K562 (cell line): ENCODE results near the gene REEP2. TPM values are rescaled to one million over a fixed set of nuclear protein-coding genes. Genes with fewer than 3 reads are reported as not detected.

Experiments
- CHD2 ChIP-seq: IDR thresholded peaks from 2 replicates; pipeline ENCODE4 v1.6.1; 2011; ENCODE audit warnings: low read depth, low read length
- MXI1 ChIP-seq: IDR thresholded peaks from 2 replicates; pipeline ENCODE4 v1.6.1; 2011; ENCODE audit warnings: low read depth, mild to moderate bottlenecking, improper control_type of control experiment, low read length
- ZNF41 ChIP-seq: fragments of 250-450 bp; sonication (Bioruptor Pico); conservative IDR thresholded peaks from 2 replicates; pipeline ENCODE4 v1.4.0; 2020; ENCODE audit warnings: mild to moderate bottlenecking
- ZNF507 ChIP-seq: conservative IDR thresholded peaks from 2 replicates; pipeline ENCODE4 v1.6.1; 2017; ENCODE audit warnings: missing genetic modification characterization, missing compliant biosample characterization
- polyA plus RNA-seq, 8 experiments: library from polyadenylated mRNA; depleted of rRNA in 4 of 8; stranded (reverse) in 5 of 8; unstranded in 3 of 8; fragments of >200 nt; fragmentation: Nextera tagmentation in 2 of 8; fragmentation: Illumina TruSeq in 1 of 8; extraction: Ambion mirVana in 2 of 8; extraction: Trizol in 1 of 8; gene quantifications; 2 replicates each; pipeline versions ENCODE4 v1.2.1 to v1.2.3, GENCODE V29; 2011 to 2014; ENCODE audit warnings: inconsistent platforms in 1 of 8, missing spikeins in 1 of 8
- total RNA-seq, 7 experiments: library from RNA; depleted of rRNA in 6 of 7; stranded (reverse); fragments of >200 nt in 6 of 7; fragmentation: Illumina TruSeq in 2 of 7; extraction: Trizol in 2 of 7; gene quantifications; 2 replicates each; pipeline versions ENCODE4 v1.2.1 to v1.2.3, GENCODE V29; 2011 to 2021; ENCODE audit warnings: low replicate concordance in 1 of 7
- TF ChIP-seq, protein P1 (sequence below): fragments of 200-600 bp; sonication (generic); IDR thresholded peaks from one replicate; pipeline ENCODE4 v1.6.1; 2012; ENCODE audit warnings: mild to moderate bottlenecking, low read depth, low read length, inconsistent platforms
- TF ChIP-seq, protein P2 (sequence below): fragments of 250-450 bp; sonication (Bioruptor Pico); IDR thresholded peaks from 2 replicates; pipeline ENCODE4 v1.9.0; 2021; ENCODE audit warnings: mild to moderate bottlenecking, inconsistent platforms

Gene REEP2
- total and polyA plus RNA-seq, 9 of the 15 experiments (the other 6 are each of a cell fraction or from before 2014, with no cell fraction given): 0.03 to 1.1 (median 0.12) TPM; not detected in 1

DNA sequence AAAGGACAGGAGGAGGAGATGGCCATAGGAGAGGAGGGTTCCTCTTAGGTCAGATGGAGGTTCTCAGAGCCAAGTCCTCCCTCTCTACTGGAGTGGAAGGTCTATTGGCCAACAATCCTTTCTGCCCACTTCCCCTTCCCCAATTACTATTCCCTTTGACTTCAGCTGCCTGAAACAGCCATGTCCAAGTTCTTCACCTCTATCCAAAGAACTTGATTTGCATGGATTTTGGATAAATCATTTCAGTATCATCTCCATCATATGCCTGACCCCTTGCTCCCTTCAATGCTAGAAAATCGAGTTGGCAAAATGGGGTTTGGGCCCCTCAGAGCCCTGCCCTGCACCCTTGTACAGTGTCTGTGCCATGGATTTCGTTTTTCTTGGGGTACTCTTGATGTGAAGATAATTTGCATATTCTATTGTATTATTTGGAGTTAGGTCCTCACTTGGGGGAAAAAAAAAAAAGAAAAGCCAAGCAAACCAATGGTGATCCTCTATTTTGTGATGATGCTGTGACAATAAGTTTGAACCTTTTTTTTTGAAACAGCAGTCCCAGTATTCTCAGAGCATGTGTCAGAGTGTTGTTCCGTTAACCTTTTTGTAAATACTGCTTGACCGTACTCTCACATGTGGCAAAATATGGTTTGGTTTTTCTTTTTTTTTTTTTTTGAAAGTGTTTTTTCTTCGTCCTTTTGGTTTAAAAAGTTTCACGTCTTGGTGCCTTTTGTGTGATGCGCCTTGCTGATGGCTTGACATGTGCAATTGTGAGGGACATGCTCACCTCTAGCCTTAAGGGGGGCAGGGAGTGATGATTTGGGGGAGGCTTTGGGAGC is 29.5 kb downstream of the REEP2 start (continued):
- TF ChIP-seq, protein P1, sequence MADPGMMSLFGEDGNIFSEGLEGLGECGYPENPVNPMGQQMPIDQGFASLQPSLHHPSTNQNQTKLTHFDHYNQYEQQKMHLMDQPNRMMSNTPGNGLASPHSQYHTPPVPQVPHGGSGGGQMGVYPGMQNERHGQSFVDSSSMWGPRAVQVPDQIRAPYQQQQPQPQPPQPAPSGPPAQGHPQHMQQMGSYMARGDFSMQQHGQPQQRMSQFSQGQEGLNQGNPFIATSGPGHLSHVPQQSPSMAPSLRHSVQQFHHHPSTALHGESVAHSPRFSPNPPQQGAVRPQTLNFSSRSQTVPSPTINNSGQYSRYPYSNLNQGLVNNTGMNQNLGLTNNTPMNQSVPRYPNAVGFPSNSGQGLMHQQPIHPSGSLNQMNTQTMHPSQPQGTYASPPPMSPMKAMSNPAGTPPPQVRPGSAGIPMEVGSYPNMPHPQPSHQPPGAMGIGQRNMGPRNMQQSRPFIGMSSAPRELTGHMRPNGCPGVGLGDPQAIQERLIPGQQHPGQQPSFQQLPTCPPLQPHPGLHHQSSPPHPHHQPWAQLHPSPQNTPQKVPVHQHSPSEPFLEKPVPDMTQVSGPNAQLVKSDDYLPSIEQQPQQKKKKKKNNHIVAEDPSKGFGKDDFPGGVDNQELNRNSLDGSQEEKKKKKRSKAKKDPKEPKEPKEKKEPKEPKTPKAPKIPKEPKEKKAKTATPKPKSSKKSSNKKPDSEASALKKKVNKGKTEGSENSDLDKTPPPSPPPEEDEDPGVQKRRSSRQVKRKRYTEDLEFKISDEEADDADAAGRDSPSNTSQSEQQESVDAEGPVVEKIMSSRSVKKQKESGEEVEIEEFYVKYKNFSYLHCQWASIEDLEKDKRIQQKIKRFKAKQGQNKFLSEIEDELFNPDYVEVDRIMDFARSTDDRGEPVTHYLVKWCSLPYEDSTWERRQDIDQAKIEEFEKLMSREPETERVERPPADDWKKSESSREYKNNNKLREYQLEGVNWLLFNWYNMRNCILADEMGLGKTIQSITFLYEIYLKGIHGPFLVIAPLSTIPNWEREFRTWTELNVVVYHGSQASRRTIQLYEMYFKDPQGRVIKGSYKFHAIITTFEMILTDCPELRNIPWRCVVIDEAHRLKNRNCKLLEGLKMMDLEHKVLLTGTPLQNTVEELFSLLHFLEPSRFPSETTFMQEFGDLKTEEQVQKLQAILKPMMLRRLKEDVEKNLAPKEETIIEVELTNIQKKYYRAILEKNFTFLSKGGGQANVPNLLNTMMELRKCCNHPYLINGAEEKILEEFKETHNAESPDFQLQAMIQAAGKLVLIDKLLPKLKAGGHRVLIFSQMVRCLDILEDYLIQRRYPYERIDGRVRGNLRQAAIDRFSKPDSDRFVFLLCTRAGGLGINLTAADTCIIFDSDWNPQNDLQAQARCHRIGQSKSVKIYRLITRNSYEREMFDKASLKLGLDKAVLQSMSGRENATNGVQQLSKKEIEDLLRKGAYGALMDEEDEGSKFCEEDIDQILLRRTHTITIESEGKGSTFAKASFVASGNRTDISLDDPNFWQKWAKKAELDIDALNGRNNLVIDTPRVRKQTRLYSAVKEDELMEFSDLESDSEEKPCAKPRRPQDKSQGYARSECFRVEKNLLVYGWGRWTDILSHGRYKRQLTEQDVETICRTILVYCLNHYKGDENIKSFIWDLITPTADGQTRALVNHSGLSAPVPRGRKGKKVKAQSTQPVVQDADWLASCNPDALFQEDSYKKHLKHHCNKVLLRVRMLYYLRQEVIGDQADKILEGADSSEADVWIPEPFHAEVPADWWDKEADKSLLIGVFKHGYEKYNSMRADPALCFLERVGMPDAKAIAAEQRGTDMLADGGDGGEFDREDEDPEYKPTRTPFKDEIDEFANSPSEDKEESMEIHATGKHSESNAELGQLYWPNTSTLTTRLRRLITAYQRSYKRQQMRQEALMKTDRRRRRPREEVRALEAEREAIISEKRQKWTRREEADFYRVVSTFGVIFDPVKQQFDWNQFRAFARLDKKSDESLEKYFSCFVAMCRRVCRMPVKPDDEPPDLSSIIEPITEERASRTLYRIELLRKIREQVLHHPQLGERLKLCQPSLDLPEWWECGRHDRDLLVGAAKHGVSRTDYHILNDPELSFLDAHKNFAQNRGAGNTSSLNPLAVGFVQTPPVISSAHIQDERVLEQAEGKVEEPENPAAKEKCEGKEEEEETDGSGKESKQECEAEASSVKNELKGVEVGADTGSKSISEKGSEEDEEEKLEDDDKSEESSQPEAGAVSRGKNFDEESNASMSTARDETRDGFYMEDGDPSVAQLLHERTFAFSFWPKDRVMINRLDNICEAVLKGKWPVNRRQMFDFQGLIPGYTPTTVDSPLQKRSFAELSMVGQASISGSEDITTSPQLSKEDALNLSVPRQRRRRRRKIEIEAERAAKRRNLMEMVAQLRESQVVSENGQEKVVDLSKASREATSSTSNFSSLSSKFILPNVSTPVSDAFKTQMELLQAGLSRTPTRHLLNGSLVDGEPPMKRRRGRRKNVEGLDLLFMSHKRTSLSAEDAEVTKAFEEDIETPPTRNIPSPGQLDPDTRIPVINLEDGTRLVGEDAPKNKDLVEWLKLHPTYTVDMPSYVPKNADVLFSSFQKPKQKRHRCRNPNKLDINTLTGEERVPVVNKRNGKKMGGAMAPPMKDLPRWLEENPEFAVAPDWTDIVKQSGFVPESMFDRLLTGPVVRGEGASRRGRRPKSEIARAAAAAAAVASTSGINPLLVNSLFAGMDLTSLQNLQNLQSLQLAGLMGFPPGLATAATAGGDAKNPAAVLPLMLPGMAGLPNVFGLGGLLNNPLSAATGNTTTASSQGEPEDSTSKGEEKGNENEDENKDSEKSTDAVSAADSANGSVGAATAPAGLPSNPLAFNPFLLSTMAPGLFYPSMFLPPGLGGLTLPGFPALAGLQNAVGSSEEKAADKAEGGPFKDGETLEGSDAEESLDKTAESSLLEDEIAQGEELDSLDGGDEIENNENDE: peak; percentile 57
- no peak for TF ChIP-seq ZNF41 (CRISPR knock-in tag)
- TF ChIP-seq, protein P2, sequence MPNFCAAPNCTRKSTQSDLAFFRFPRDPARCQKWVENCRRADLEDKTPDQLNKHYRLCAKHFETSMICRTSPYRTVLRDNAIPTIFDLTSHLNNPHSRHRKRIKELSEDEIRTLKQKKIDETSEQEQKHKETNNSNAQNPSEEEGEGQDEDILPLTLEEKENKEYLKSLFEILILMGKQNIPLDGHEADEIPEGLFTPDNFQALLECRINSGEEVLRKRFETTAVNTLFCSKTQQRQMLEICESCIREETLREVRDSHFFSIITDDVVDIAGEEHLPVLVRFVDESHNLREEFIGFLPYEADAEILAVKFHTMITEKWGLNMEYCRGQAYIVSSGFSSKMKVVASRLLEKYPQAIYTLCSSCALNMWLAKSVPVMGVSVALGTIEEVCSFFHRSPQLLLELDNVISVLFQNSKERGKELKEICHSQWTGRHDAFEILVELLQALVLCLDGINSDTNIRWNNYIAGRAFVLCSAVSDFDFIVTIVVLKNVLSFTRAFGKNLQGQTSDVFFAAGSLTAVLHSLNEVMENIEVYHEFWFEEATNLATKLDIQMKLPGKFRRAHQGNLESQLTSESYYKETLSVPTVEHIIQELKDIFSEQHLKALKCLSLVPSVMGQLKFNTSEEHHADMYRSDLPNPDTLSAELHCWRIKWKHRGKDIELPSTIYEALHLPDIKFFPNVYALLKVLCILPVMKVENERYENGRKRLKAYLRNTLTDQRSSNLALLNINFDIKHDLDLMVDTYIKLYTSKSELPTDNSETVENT (CRISPR knock-in tag): no peak
- TF ChIP-seq ZNF507 (tag): no peak
- peak; percentile 42 for TF ChIP-seq CHD2
- TF ChIP-seq MXI1: no peak
